Body of pancreas (tissue), 4 donors: Measurements from ENCODE around the gene KIRREL3. TPM values are rescaled to one million over a fixed set of nuclear protein-coding genes. Genes with fewer than 3 reads are reported as not detected.

Source experiments
- ATAC-seq: fragments of 150-250 bp; one replicate; pipeline ENCODE4 v1.9.1; 2016
- DNase-seq, 4 donors: peaks; one replicate each; pipeline ENCODE4 v3.0.0-alpha.2; 2019
- H3K27ac ChIP-seq, 4 donors: fragments of 200-600 bp; sonication (generic); 1 replicate in 3 of 4; 2 replicates in 1 of 4; pipeline versions ENCODE4 v1.5.1 to v1.6.1; 2016 to 2019; ENCODE audit warnings: mild to moderate bottlenecking in 1 of 4, mixed read lengths in 1 of 4, moderate library complexity in 1 of 4
- H3K27me3 ChIP-seq, 2 donors: fragments of 200-600 bp; sonication (generic); one replicate each; pipeline ENCODE4 v1.6.0; 2016; ENCODE audit warnings: mild to moderate bottlenecking in 1 of 2
- H3K36me3 ChIP-seq, 2 donors: fragments of 200-600 bp; sonication (generic); replicated peaks in 1 of 2; 2 replicates each; pipeline ENCODE4 v1.5.1; 2016; ENCODE audit warnings: low read depth in 2 of 2; ENCODE audit not compliant: insufficient read depth in 1 of 2
- H3K4me1 ChIP-seq: fragments of 200-600 bp; sonication (generic); one replicate; pipeline ENCODE4 v1.6.0; 2016
- H3K4me3 ChIP-seq, 2 donors: fragments of 200-600 bp; sonication (generic); 1 replicate in 1 of 2; 2 replicates in 1 of 2; pipeline ENCODE4 v1.5.1; 2016 to 2019
- H3K9me3 ChIP-seq, 3 donors: fragments of 200-600 bp; sonication (generic); 1 replicate in 2 of 3; 2 replicates in 1 of 3; pipeline ENCODE4 v1.5.1; 2016
- POLR2A ChIP-seq, 3 donors: fragments of 450-650 bp; IDR thresholded peaks; one replicate each; pipeline ENCODE4 v1.6.1; 2016; ENCODE audit warnings: antibody characterized with exemption in 3 of 3, mild to moderate bottlenecking in 2 of 3
- WGBS, 2 donors: methylation state at CpG; one replicate each; pipeline ENCODE4 v1.1.5; 2017; 5-methylcytosine and 5-hydroxymethylcytosine counted together
- intact Hi-C: fragments of 100-400 bp; cut with DNase I; formaldehyde crosslinking; loops from one replicate; pipeline ENCODE4 v1.15.1; 2023
- total RNA-seq, 2 donors: library from RNA; depleted of rRNA; stranded (reverse); fragments of >200 nt; gene quantifications; one replicate each; pipeline ENCODE4 v1.1.0, GENCODE V29; 2016
- TF ChIP-seq, protein P1 (sequence below), 7 experiments: fragments of 450-650 bp in 4 of 7; fragments of 200-600 bp in 3 of 7; sonication (generic) in 3 of 7; IDR thresholded peaks; one replicate each; pipeline ENCODE4 v1.5.1; 2016 to 2019; ENCODE audit warnings: antibody characterized with exemption in 7 of 7

Gene KIRREL3
- total RNA-seq, 2 donors from 2014 or later, result 0.26 TPM; not detected in 1

DNA sequence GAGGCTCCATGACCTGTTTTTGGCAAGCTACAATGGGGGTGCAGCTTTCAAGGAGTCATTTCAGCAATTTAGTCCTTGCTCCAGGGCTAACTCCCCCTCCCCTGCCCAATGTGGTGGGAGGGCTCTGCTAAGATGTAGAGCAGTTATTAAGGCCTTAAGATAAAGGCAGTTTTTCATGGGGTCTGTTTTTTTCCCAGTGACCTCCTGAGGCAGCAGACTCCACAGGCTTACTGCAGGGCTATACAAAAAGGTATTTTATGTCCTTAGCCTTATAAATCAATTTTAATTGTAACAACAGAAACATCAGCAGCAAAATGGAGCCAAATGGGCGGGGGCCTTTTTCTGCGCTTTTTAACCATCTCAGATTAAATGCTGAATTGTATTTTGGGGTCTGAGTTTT lies 192.3 kb downstream of the KIRREL3 start:
- intact Hi-C loops, result no loop called here
- no peak for TF ChIP-seq POLR2A (IDR thresholded peaks at IDR 0.05)
- TF ChIP-seq, protein P1, sequence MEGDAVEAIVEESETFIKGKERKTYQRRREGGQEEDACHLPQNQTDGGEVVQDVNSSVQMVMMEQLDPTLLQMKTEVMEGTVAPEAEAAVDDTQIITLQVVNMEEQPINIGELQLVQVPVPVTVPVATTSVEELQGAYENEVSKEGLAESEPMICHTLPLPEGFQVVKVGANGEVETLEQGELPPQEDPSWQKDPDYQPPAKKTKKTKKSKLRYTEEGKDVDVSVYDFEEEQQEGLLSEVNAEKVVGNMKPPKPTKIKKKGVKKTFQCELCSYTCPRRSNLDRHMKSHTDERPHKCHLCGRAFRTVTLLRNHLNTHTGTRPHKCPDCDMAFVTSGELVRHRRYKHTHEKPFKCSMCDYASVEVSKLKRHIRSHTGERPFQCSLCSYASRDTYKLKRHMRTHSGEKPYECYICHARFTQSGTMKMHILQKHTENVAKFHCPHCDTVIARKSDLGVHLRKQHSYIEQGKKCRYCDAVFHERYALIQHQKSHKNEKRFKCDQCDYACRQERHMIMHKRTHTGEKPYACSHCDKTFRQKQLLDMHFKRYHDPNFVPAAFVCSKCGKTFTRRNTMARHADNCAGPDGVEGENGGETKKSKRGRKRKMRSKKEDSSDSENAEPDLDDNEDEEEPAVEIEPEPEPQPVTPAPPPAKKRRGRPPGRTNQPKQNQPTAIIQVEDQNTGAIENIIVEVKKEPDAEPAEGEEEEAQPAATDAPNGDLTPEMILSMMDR (IDR thresholded peaks at IDR 0.05), result no peak
- Histone ChIP-seq H3K36me3 (no peaks in the 10 kb centered on the region), H3K4me3 (no peak overlapping the region), H3K27me3 (no peaks in the 10 kb centered on the region), H3K27ac (no peak overlapping the region), H3K4me1 (peaks cover 11% of the 10 kb centered on the region), H3K9me3 (no peaks in the 10 kb centered on the region)
- 45 to 48% methylated on average over 2 of the region's 2 CpGs for WGBS, 2 donors
- ATAC-seq (no peak), DNase-seq (no peak)

DNA sequence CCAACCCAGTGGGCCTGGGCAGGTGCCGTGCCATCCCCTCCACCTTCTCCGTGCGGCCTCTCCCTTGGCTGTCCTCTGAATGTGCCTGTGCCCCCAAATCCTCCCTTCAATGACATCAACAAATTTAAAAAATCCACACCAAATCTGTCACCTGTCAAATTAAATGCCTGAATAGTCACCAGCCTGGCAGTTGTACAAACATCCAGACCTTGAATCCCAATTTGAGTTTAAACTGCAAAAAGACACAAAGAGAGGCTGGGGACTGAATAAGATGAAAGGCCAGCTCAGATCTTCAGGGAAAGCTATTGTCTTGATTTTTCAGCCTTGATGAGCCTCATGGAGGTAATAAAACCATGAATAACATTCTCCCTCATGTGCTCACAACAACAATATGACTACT lies 194.7 kb downstream of the KIRREL3 start:
- H3K4me3 ChIP-seq, result no peak overlapping the region
- TF ChIP-seq, protein P1 (IDR thresholded peaks at IDR 0.05), result no peak
- no peak for TF ChIP-seq POLR2A (IDR thresholded peaks at IDR 0.05)
- no peak overlapping the region for H3K27ac ChIP-seq
- H3K27me3 ChIP-seq, result no peaks in the 10 kb centered on the region
- no peaks in the 10 kb centered on the region for H3K36me3 ChIP-seq
- ATAC-seq, result no peak
- peaks cover 11% of the 10 kb centered on the region for H3K4me1 ChIP-seq
- DNase-seq, result no peak
- WGBS, 2 donors, result 89 to 94% methylated on average over 3 of the region's 3 CpGs
- H3K9me3 ChIP-seq, result no peaks in the 10 kb centered on the region
- intact Hi-C loops, result no loop called here

DNA sequence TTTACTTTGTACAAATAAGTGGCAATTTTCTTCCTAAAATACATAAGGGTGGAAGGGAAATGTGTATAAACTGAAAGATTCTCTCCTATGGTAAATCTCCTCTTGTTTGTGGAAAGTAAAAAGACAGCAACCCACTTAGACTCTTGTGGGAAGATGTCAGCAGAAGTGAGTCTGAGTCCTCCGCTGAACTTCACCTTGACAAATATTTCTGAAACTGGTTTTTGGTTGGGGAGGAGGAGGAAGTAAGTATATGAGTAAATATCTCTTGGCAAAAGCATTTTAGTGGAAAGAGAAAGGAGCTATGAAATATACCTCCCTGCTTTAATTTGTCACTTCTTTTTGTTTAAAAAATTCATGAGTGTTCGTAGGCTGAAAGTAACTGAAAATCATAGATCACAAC lies 196.2 kb downstream of the KIRREL3 start:
- no peak for ATAC-seq
- no peak overlapping the region for H3K27ac ChIP-seq
- H3K4me1 ChIP-seq, result peaks cover 11% of the 10 kb centered on the region
- intact Hi-C loops, result no loop called here
- WGBS, 2 donors, result 74 to 76% methylated on average over 2 of the region's 2 CpGs
- H3K9me3 ChIP-seq, result no peaks in the 10 kb centered on the region
- no peaks in the 10 kb centered on the region for H3K36me3 ChIP-seq
- H3K27me3 ChIP-seq, result no peaks in the 10 kb centered on the region
- DNase-seq, result no peak
- H3K4me3 ChIP-seq, result no peak overlapping the region
- TF ChIP-seq, protein P1 (IDR thresholded peaks at IDR 0.05), result no peak
- no peak for TF ChIP-seq POLR2A (IDR thresholded peaks at IDR 0.05)

DNA sequence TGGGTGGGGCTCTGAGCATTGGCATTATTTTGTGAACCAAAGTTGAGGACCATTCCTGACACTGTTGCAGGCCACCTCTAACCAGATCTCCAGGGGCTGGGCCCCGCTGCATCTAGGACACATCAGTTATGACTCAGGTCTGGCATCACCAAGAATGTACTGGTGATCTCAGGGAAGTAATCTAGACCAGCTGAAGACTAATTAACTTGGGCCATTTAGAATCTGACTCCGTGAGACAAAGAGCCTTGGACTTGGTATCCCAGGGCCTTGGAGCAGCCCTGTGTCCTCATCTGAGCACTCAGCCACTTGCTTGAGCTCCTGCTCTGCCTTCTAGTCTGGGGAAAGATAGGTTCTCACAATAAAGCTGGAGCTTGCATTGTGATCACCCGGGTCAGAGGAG lies 200.6 kb downstream of the KIRREL3 start:
- H3K27ac ChIP-seq, result no peak overlapping the region
- DNase-seq (no peak), ATAC-seq (no peak)
- no peaks in the 10 kb centered on the region for H3K36me3 ChIP-seq
- H3K27me3 ChIP-seq, result no peaks in the 10 kb centered on the region
- no peaks in the 10 kb centered on the region for H3K9me3 ChIP-seq
- no peak for TF ChIP-seq POLR2A (IDR thresholded peaks at IDR 0.05)
- TF ChIP-seq, protein P1 (IDR thresholded peaks at IDR 0.05), result no peak
- H3K4me1 ChIP-seq, result no peaks in the 10 kb centered on the region
- 50 to 58% methylated on average over 3 of the region's 3 CpGs for WGBS, 2 donors
- H3K4me3 ChIP-seq, result no peak overlapping the region
- intact Hi-C loops, result no loop called here

DNA sequence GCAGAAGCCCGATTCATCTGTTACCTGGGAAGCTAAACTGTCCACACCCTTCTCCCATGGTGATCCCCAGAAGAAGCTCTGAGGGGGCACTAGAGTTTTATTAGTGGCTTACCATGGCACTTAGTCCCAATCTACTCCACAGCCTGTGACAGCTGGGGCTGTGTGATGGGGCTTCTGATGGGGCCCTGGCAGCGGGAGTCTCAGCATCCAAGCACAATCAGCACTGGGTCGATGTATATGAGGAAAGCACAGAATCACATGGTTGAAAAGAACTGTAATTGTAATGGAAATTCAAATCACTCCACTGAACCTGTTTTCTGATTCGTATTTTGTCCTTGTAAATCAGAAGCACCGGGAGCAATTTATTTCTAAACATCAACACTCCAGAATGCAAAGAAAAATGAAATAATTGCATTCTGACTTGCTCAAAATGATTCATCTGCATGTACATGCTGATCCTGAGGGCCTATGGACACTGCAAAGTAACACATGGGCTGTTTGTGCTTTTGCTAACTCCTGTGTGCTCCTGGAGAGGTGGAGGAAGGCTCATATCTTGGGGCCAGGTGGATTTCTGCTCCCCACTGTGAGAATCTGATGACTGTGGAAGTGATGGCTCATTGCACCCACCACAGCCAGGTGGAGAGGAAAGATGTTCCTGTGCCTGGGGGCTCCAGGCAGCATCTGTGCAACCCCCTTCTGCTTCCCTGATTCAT lies 203.0 kb downstream of the KIRREL3 start:
- H3K9me3 ChIP-seq, result no peaks in the 10 kb centered on the region
- TF ChIP-seq POLR2A (IDR thresholded peaks at IDR 0.05), result no peak
- TF ChIP-seq, protein P1 (IDR thresholded peaks at IDR 0.05), result no peak
- no peaks in the 10 kb centered on the region for H3K27me3 ChIP-seq
- intact Hi-C loops, result no loop called here
- no peaks in the 10 kb centered on the region for H3K4me1 ChIP-seq
- 58 to 83% methylated on average over 5 of the region's 5 CpGs for WGBS, 2 donors
- H3K36me3 ChIP-seq, result no peaks in the 10 kb centered on the region
- DNase-seq, result no peak
- no peak overlapping the region for H3K27ac ChIP-seq
- H3K4me3 ChIP-seq, result no peak overlapping the region
- no peak for ATAC-seq
